Mesenchymal stem cell (in vitro differentiated cells and primary cell): ENCODE data around the gene REPIN1.

Experiments used
- DNase-seq: peaks from one replicate; pipeline ENCODE4 v3.0.0-alpha.2; 2013
- H2AFZ ChIP-seq: one replicate; pipeline ENCODE4 v1.6.1; 2013; ENCODE audit warnings: low read depth, mild to moderate bottlenecking, control low read depth, inconsistent platforms, low read length, moderate library complexity
- H2AK5ac ChIP-seq: 2 replicates; pipeline ENCODE4 v1.6.1; 2013; ENCODE audit warnings: low read length, moderate library complexity, mild to moderate bottlenecking, inconsistent platforms; ENCODE audit not compliant: severe bottlenecking
- H2BK120ac ChIP-seq: one replicate; pipeline ENCODE4 v1.6.1; 2013; ENCODE audit warnings: low read depth, mild to moderate bottlenecking, inconsistent platforms, low read length, moderate library complexity
- H2BK12ac ChIP-seq, 2 experiments: one replicate each; pipeline ENCODE4 v1.6.1; 2013; ENCODE audit warnings: inconsistent platforms in 2 of 2, low read length in 2 of 2, mild to moderate bottlenecking in 2 of 2, moderate library complexity in 2 of 2, control low read depth in 1 of 2
- H2BK15ac ChIP-seq: one replicate; pipeline ENCODE4 v1.6.1; 2013; ENCODE audit warnings: mild to moderate bottlenecking, low read depth, inconsistent platforms; ENCODE audit not compliant: poor library complexity, severe bottlenecking
- H2BK5ac ChIP-seq: 2 replicates; pipeline ENCODE4 v1.6.1; 2013; ENCODE audit warnings: low read depth, mild to moderate bottlenecking, low read length, control low read depth, inconsistent platforms; ENCODE audit not compliant: poor library complexity, severe bottlenecking
- H3K14ac ChIP-seq, 2 experiments: one replicate each; pipeline ENCODE4 v1.6.1; 2013; ENCODE audit warnings: inconsistent platforms in 2 of 2, low read length in 2 of 2, control low read depth in 1 of 2, mild to moderate bottlenecking in 1 of 2, moderate library complexity in 1 of 2
- H3K18ac ChIP-seq, 2 experiments: one replicate each; pipeline ENCODE4 v1.6.1; 2013; ENCODE audit warnings: inconsistent platforms in 2 of 2, low read length in 2 of 2, control low read depth in 1 of 2, low read depth in 1 of 2, mild to moderate bottlenecking in 1 of 2
- H3K23ac ChIP-seq, 2 experiments: one replicate each; pipeline ENCODE4 v1.6.1; 2013; ENCODE audit warnings: inconsistent platforms in 2 of 2, low read length in 2 of 2, mild to moderate bottlenecking in 2 of 2, moderate library complexity in 2 of 2, control low read depth in 1 of 2
- H3K27ac ChIP-seq: 2 replicates; pipeline ENCODE4 v1.5.1; 2013; ENCODE audit warnings: mild to moderate bottlenecking, moderate library complexity, low read length, control low read depth, inconsistent platforms; ENCODE audit not compliant: poor library complexity, severe bottlenecking
- H3K27me3 ChIP-seq, 2 experiments: 2 replicates each; pipeline versions ENCODE4 v1.6.1 to v1.7.0; 2013; ENCODE audit warnings: low read length in 2 of 2, mild to moderate bottlenecking in 2 of 2, moderate library complexity in 2 of 2, control low read depth in 1 of 2, inconsistent platforms in 1 of 2; ENCODE audit not compliant: control insufficient read depth in 1 of 2, insufficient read depth in 1 of 2
- H3K36me3 ChIP-seq, 2 experiments: 2 replicates each; pipeline versions ENCODE4 v1.6.1 to v1.7.0; 2013; ENCODE audit warnings: low read length in 2 of 2, control low read depth in 1 of 2, inconsistent platforms in 1 of 2, low read depth in 1 of 2, mild to moderate bottlenecking in 1 of 2; ENCODE audit not compliant: insufficient read depth in 2 of 2, control insufficient read depth in 1 of 2
- H3K4ac ChIP-seq, 2 experiments: one replicate each; pipeline ENCODE4 v1.6.1; 2013; ENCODE audit warnings: inconsistent platforms in 2 of 2, low read length in 2 of 2, mild to moderate bottlenecking in 2 of 2, moderate library complexity in 2 of 2, control low read depth in 1 of 2, low read depth in 1 of 2
- H3K4me1 ChIP-seq: 2 replicates; pipeline ENCODE4 v1.6.1; 2013; ENCODE audit warnings: low read depth, low read length, control low read depth; ENCODE audit not compliant: control insufficient read depth, insufficient read depth
- H3K4me2 ChIP-seq: 2 replicates; pipeline ENCODE4 v1.6.1; 2013; ENCODE audit warnings: low read length, mild to moderate bottlenecking, inconsistent platforms; ENCODE audit not compliant: poor library complexity, severe bottlenecking
- H3K4me3 ChIP-seq, 2 experiments: 2 replicates each; pipeline versions ENCODE4 v1.5.1 to v1.7.0; 2013; ENCODE audit warnings: low read length in 2 of 2, mild to moderate bottlenecking in 2 of 2, control low read depth in 1 of 2, low read depth in 1 of 2; ENCODE audit not compliant: insufficient read depth in 1 of 2
- H3K79me1 ChIP-seq: replicated peaks from 2 replicates; pipeline ENCODE4 v1.6.1; 2013; ENCODE audit warnings: mild to moderate bottlenecking, control low read depth, low read length, inconsistent platforms; ENCODE audit not compliant: poor library complexity, severe bottlenecking
- H3K9ac ChIP-seq: 2 replicates; pipeline ENCODE4 v1.7.0; 2013; ENCODE audit warnings: mild to moderate bottlenecking, low read length, moderate library complexity
- H3K9me3 ChIP-seq: 2 replicates; pipeline ENCODE4 v1.7.0; 2013; ENCODE audit warnings: mild to moderate bottlenecking, low read length; ENCODE audit not compliant: control insufficient read depth
- H4K8ac ChIP-seq: one replicate; pipeline ENCODE4 v1.6.1; 2013; ENCODE audit warnings: inconsistent platforms, mild to moderate bottlenecking, low read length, moderate library complexity
- H4K91ac ChIP-seq: one replicate; pipeline ENCODE4 v1.6.1; 2013; ENCODE audit warnings: mild to moderate bottlenecking, low read length, inconsistent platforms
- WGBS: methylation state at CpG from one replicate; pipeline ENCODE4 v1.1.7; 2013; ENCODE audit warnings: mixed read lengths; 5-methylcytosine and 5-hydroxymethylcytosine counted together

Gene REPIN1

GRCh38 chr7:150410131-150410530 is 41.5 kb downstream of the REPIN1 start:
- H3K79me1 ChIP-seq, result no peaks in the 10 kb centered on the region
- H2AK5ac ChIP-seq, result peak overlapping the region; percentile 72
- peaks cover 48% of the 10 kb centered on the region for H3K4me1 ChIP-seq
- no peaks in the 10 kb centered on the region for H3K9me3 ChIP-seq
- H3K4me3 ChIP-seq, result no peak overlapping the region
- no peak overlapping the region for H4K91ac ChIP-seq
- no peak overlapping the region for H2BK15ac ChIP-seq
- no peak for DNase-seq
- no peak overlapping the region for H2BK12ac ChIP-seq
- H3K36me3 ChIP-seq, result peaks cover 0 to 13% of the 10 kb centered on the region in 2 experiments
- H2BK5ac ChIP-seq, result no peak overlapping the region
- 93% methylated on average over 7 of the region's 7 CpGs for WGBS
- no peak overlapping the region for H3K23ac ChIP-seq
- H4K8ac ChIP-seq, result no peak overlapping the region
- no peak overlapping the region for H3K4me2 ChIP-seq
- no peak overlapping the region for H2BK120ac ChIP-seq
- no peak overlapping the region for H3K4ac ChIP-seq
- H3K18ac ChIP-seq, result no peak overlapping the region
- no peak overlapping the region for H3K14ac ChIP-seq
- no peak overlapping the region for H3K27ac ChIP-seq
- H3K9ac ChIP-seq, result no peak overlapping the region
- peaks cover 0 to 5% of the 10 kb centered on the region in 2 experiments for H3K27me3 ChIP-seq
- H2AFZ ChIP-seq, result no peak overlapping the region

- no peak overlapping the region for H2BK120ac ChIP-seq
- peaks cover 0 to 13% of the 10 kb centered on the region in 2 experiments for H3K36me3 ChIP-seq
- no peak overlapping the region for H4K8ac ChIP-seq
- no peak overlapping the region for H3K4me2 ChIP-seq
- H3K4ac ChIP-seq, result no peak overlapping the region
- H4K91ac ChIP-seq, result no peak overlapping the region
- H3K4me3 ChIP-seq, result no peak overlapping the region
- H3K4me1 ChIP-seq, result peaks cover 45% of the 10 kb centered on the region
- H3K14ac ChIP-seq, result no peak overlapping the region
- no peak for DNase-seq
- H3K18ac ChIP-seq, result no peak overlapping the region
- 78% methylated on average over 8 of the region's 10 CpGs for WGBS
- peaks cover 0 to 5% of the 10 kb centered on the region in 2 experiments for H3K27me3 ChIP-seq
- no peak overlapping the region for H2AK5ac ChIP-seq
- no peak overlapping the region for H2BK5ac ChIP-seq
- H2BK12ac ChIP-seq, result no peak overlapping the region
- no peak overlapping the region for H3K9ac ChIP-seq
- peak overlapping the region; percentile 22 for H3K27ac ChIP-seq
- no peak overlapping the region for H2AFZ ChIP-seq
- no peak overlapping the region for H3K23ac ChIP-seq
- no peak overlapping the region for H2BK15ac ChIP-seq
- H3K9me3 ChIP-seq, result no peaks in the 10 kb centered on the region
- no peaks in the 10 kb centered on the region for H3K79me1 ChIP-seq
Measured at GRCh38 chr7:150410680-150411346, 42.2 kb downstream of the REPIN1 start.

GRCh38 chr7:150411606-150412005 is 43.0 kb downstream of the REPIN1 start:
- peaks cover 0 to 5% of the 10 kb centered on the region in 2 experiments for H3K27me3 ChIP-seq
- no peak overlapping the region for H2BK120ac ChIP-seq
- 88% methylated on average over 10 of the region's 11 CpGs for WGBS
- no peak overlapping the region for H3K4me3 ChIP-seq
- no peak overlapping the region for H2BK15ac ChIP-seq
- no peaks in the 10 kb centered on the region for H3K9me3 ChIP-seq
- H3K4me2 ChIP-seq, result no peak overlapping the region
- no peak overlapping the region for H4K8ac ChIP-seq
- no peaks in the 10 kb centered on the region for H3K79me1 ChIP-seq
- no peak overlapping the region for H3K9ac ChIP-seq
- peaks cover 37% of the 10 kb centered on the region for H3K4me1 ChIP-seq
- no peak for DNase-seq
- no peak overlapping the region for H4K91ac ChIP-seq
- H2AFZ ChIP-seq, result no peak overlapping the region
- H3K27ac ChIP-seq, result no peak overlapping the region
- H3K36me3 ChIP-seq, result peaks cover 0 to 13% of the 10 kb centered on the region in 2 experiments
- no peak overlapping the region for H2BK12ac ChIP-seq
- H3K4ac ChIP-seq, result no peak overlapping the region
- no peak overlapping the region for H3K23ac ChIP-seq
- H2BK5ac ChIP-seq, result no peak overlapping the region
- H2AK5ac ChIP-seq, result peak overlapping the region; percentile 7
- H3K14ac ChIP-seq, result no peak overlapping the region
- H3K18ac ChIP-seq, result no peak overlapping the region

GRCh38 chr7:150412016-150412415 is 43.4 kb downstream of the REPIN1 start:
- Histone ChIP-seq H4K8ac (no peak overlapping the region), H3K4me2 (no peak overlapping the region), H3K14ac (no peak overlapping the region), H3K36me3 (peaks cover 0 to 13% of the 10 kb centered on the region in 2 experiments), H3K27ac (no peak overlapping the region), H3K4me1 (peaks cover 36% of the 10 kb centered on the region), H2BK15ac (no peak overlapping the region), H3K23ac (no peak overlapping the region), H3K9ac (no peak overlapping the region), H2BK5ac (no peak overlapping the region), H2BK12ac (no peak overlapping the region), H3K9me3 (no peaks in the 10 kb centered on the region), H3K4ac (no peak overlapping the region), H3K79me1 (no peaks in the 10 kb centered on the region), H3K18ac (no peak overlapping the region), H3K27me3 (peaks cover 0 to 5% of the 10 kb centered on the region in 2 experiments), H3K4me3 (no peak overlapping the region), H2AFZ (no peak overlapping the region), H2BK120ac (no peak overlapping the region), H2AK5ac (no peak overlapping the region), H4K91ac (no peak overlapping the region)
- DNase-seq, result no peak
- 95% methylated on average over 11 of the region's 11 CpGs for WGBS
